GM19099 (cell line): ENCODE measurements around the gene ZNF683.

Experiments
- POLR2A ChIP-seq: IDR thresholded peaks from 3 replicates; pipeline ENCODE4 v1.6.1; 2011; ENCODE audit warnings: low read depth; ENCODE audit not compliant: insufficient read length; ENCODE audit errors: extremely low read depth

ZNF683 gene

DNA sequence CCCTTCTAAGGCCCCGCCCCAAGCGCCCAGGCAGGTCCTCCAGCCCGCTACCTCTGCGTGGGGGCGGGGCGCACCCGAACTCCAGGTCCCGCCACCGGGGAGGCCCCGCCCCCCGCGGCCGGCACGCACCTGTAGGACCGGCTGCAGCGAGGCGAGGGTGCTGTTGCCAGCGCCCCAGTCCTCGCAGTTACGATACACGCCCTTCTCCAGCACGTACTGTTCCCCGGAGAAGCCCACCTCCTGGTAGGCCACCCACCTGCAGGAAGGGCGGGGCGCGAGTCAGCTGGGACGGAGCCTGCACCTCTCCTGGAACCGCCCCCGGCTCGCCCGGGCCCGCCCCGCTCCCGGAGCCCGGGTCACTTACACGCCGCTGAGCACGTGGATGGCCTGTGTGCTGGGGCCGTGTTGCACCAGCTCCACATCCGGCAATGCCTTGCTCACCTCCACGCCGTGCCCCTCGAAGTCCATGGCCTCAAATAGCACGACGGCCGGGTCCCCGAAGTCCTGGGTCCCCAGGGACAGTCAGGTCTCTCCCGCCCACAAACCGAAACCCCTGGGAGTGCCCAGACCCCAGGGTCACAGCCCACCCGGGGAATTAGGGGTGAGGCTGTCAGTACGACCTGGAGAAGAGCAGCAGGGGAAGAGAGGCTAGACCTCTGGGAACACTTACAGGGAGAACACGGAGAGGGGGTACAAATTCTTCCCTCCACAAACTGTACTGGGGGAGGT lies 35.9 kb downstream of the ZNF683 start:
- TF ChIP-seq POLR2A, result no peak

DNA sequence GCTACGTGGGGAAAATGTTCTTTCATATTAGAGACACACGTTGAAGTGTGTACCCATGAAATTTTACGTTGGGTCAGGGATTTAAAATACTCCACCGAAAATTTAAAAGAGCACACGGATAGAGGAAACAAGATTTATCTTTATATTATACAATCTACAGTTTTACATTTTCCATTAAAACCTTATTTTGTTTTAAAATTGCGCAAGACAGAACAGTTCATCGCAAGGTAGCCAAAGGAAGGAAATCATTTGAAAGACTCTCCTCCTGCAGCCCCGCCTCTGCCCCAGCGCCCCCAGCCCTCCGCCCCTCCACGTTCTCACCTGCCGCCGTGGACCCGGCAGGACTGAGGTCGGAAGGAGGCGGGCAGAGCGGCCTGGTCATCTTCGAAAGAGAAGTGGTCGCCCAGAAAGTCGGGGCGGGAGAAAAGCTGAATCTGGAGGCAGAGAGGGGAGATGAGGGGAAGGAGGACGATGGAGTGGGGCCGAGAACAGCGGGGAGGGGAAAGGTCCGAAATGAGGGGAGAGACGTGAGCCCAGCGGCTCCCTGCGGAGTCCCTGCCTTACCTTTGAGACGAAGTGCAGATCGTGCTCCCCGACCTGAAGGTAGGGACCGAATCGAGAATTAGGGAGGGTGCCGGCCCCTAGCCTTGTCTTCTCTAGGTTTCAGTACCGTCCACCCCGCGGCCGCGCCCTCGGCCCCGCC lies 36.6 kb downstream of the ZNF683 start:
- TF ChIP-seq POLR2A, result no peak

DNA sequence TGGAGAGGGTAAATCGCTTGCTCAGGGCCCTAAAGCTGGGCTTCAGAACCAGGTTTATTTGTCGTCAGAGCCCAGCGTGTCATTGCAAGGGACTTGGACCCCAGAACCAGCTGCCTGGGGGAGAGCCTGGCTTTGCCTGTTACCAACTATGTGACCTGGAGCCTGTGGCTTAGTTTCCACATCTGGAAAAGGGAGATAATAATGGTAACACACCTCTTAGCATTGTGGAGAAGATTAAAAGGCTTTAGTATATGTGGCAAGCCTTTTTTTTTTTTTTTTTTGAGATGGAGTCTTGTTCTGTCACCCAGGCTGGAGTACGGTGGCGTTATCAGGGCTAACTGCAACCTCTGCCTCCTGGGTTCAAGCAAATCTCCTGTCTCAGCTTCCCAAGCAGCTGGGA lies 42.3 kb downstream of the ZNF683 start:
- no peak for TF ChIP-seq POLR2A

DNA sequence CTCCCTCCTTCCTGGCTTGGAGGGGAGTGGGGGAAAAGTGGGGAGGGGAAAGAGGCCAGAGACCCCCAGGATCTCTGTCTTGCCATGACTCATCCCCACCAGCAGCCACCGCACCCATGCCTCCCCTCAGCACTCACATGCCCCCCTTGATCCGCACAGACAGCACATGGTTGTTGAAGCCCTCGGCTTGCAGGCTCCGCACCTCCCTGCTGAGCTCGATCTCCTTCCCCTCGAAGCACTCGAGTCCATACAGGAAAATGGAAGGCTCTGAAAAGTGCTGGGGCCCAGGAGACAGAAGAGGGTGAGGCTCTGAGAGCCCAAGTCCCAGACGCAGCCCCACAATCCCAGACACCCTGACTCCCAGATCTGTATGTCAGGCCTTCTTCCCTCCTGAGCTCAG lies 44.0 kb downstream of the ZNF683 start:
- TF ChIP-seq POLR2A, result no peak

DNA sequence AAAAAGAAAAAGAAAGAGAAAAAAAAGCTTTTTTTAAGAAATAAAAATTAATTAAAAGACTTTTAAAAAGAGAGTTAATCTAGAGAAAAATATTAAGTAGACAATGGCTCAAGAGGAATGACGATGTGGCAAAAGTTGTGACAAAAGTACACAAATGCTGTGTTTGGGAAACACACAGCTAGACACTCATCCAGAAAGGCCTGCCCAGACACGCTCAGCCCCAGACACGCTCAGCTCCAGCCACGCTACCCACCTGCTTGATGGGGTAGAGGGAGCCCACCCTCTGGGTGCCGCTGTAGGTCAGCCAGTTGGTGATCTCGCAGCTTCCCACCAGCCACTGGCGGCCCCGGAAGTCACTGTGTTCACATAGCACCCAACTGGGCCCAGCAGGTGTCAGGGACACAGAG lies 44.6 kb downstream of the ZNF683 start:
- TF ChIP-seq POLR2A, result no peak

DNA sequence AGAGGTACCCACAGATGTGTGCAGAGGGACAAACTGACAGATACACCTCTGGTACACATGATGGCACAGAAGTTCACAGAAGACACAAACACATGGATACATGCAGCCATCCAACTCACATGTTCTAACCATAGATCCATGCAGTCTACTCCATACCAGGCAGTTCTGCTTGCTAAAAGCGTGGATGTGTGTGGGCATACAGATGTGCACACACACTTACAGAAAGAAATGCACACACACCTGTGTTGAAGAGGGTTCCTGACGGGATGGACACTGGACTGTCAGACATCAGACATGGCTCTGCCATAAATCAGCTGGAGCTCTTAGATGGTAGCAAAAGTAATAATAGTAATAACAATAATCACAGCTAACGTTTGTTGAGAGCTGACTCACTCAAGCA lies 48.0 kb downstream of the ZNF683 start:
- TF ChIP-seq POLR2A, result peak; percentile 31

DNA sequence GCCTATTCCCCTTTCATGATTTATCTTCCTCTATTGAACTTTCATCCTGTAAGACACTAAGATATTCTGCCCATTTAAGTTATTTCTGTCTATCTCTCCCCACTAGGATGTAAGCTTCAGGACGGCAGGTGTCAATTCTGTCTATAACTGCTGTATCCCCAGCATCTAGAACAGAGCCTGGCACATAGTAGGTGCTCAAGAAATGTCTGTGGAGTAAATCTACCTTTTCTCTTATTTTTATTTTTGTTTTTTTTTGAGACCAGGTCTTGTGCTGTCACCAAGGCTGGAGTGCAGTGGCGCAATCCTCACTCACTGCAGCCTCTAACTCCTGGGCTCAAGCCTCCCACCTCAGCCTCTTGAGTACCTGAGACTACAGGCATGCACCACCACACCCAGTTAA lies 49.2 kb downstream of the ZNF683 start:
- no peak for TF ChIP-seq POLR2A

DNA sequence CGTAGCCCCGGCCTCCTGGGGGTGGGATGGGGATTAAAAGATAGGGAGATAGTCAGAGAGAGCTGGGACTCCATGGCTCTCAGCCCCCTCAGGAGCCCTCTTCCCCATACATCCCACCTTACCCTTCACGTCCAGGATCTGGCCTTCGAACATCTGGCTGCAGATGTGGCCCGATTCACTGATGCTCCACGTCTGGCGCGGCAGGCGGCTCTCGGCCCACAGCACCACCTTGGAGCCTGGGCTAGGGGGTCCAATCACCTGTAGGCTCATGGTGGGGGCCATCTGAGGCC lies 50.6 kb downstream of the ZNF683 start:
- TF ChIP-seq POLR2A, result peak; percentile 15

DNA sequence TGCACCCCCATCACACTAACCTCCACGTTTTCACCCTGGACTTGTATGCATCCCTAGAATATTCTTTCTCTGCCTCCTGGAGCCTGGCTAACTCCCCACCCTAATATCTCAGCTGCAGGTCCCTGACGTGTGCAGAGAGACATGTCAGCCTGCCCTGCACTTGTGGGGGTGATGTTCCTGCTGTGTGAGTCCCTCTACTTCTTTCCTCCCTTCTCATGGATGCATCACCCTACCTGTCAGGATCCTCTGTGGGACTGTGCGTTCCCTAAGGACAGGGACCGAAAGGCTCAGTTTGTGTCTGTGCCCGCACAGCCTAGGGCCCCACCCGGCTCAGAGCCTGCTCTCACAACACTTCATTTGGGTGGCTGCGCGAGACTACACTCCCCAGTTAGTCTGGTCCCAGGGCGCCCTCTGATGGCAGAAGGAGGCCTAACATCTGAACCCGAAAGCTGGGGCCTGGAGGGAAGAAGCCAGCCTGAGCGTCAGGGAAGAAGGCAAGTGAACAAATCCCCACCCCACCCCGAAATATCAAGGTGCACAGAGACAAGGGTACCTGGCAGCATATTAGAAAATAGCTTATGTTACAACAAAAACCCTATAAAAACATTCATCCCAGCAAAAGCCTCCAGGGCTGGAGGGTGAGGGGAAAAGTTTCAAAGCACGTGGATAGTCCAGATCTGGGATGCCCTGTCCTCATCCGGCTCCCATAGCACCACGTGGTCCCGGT lies 51.1 kb downstream of the ZNF683 start:
- TF ChIP-seq POLR2A, result peak; percentile 49

DNA sequence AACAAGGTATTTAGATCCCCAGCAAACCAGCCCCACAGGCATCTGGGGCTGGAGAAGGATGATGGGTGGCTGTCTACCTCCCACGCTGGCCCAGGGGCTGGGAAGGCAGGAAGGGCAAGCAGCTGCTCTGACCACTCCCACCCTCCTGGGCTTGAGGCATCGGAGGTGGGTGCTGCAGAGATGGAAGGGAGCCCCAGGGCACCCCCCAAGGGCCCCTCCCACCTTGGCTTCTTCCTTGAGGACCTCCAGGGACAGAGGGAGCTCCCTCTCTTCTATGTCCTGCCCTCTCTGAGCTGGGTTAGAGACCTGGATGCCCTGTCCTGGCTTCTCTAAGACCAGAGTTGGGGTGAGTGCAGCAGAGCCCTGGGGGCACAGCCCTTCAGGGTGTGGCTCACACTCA lies 51.7 kb downstream of the ZNF683 start:
- no peak for TF ChIP-seq POLR2A

DNA sequence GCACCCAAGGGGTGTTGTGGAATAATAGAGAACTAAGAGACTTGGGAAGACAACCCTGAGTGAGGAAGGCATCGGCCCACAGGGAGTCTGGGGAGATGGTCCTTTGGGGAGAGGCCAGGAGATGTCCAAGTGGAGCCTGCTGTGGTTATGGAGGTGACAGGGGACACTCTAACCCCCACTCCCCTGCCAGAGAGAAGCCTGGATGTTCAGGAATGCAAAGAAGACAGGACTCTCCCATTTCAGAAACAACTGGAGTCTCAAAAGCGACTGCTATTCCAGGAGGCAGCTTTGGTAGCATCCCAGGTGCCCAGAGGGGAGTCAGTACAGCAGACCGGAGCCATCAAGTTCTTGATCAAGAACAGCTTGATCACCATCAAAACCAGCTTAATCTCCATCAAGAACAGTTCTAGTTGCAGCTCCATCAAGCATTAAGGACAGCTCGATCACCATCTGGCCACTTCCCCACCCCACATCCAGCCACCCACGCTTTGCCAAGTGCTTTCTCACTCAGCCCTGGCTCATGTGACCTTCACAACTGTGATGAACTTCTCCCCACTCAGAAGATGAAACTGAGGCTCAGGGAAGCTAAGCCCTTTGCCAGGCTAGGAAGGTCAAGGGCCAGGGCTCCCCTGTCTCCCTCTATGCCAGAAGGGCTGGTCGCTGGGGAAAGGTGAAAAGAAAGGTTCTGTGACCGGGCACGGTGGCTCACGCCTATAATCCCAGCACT lies 54.0 kb downstream of the ZNF683 start:
- peak; percentile 25 for TF ChIP-seq POLR2A

DNA sequence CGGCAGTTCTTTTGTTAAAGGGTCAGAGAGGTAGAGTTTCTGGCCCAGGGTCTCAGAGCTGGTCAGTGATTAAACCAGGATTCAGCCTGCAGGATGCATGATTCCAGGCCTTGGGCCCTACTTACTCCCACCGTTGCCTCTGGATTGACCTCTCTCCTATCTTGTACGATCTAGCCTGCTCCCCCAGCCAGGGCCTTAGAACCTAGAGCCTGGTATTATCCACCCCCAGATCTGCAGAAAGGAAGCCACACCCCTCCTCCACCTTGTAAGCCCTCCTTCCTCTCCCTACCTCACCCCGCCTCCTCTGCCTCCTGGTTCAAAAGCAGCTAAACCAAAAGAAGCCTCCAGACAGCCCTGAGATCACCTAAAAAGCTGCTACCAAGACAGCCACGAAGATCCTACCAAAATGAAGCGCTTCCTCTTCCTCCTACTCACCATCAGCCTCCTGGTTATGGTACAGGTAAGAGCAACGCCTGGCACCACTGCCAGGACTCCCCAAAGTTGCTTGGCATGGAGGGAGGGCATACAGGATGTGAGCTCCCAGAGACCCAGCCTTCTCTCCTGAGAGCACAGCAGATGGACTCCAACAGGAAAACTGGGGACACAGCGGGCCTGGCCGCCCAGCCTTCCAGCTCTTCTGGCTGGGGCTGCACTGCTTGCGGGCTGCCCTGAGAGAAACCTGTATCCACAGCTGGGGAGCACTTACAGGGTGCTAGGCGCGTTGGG lies 54.8 kb downstream of the ZNF683 start, which contains the start of gene CD52:
Gene CD52 (plus strand): TSS at position 347 of the 726 bp plus-strand sequence. CDS start 60 bp downstream, at position 407.
- TF ChIP-seq POLR2A, result peak; percentile 91

DNA sequence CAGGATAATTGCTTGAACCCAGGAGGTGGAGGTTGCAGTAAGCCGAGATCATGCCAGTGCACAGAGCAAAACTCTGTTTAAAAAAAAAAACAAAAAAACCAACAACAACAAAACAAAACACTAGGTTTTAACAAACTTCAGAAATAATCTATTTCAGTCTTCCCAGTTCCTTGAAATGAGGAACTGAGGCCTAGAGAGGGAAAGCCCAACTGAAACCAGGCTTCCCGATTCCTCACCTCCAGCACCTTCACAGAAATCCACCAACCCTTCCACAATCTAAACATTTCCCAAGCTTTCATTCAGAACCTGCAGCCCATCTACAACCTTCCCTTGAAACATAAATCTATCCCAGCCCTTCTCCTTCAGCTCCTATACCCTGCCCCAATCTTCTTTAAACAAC lies 55.4 kb downstream of the ZNF683 start:
- no peak for TF ChIP-seq POLR2A

DNA sequence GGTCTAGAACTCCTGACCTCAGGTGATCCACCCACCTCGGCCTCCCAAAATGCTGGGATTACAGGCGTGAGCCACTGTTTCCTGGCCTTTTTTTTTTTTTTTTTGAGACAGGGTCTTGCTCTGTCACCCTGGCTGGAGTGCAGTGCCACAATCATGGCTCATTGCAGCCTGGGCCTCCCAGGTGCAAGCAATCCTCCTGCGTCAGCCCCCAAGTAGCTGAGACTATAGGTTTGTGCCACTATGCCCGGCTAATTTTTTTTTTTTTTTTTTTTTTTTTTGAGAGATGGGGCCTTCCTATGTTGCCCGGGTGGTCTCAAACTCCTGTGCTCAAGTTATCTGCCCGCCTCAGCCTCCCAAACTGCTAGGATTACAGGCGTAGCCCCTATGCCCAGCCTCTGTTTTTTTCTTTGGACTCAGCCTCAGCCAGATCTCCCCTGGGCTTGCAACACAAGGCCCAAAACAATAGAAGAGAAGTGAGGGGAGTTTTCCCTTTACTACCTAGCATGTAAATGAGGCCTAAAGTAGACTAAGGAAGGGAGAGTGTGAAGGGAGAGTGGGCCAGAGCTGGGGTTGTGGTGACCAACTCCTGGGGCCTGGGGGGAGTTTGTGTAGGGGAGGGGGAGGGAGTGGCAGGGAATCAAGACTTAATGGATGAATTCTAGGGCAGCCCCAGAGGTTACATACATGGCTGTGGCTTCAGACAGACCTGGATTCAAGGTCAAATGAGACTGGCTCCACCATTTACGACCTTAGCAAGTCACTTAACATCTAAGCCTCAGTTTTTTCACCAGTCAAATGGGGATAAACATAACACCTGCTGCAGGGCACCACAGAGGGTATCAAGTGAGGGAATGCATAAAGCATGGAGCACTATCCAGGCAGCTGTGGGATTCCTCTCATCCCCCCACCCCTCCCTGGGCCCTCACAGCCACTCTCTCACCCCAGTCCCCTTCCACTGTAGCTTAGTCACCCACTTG lies 56.4 kb downstream of the ZNF683 start:
- no peak for TF ChIP-seq POLR2A

DNA sequence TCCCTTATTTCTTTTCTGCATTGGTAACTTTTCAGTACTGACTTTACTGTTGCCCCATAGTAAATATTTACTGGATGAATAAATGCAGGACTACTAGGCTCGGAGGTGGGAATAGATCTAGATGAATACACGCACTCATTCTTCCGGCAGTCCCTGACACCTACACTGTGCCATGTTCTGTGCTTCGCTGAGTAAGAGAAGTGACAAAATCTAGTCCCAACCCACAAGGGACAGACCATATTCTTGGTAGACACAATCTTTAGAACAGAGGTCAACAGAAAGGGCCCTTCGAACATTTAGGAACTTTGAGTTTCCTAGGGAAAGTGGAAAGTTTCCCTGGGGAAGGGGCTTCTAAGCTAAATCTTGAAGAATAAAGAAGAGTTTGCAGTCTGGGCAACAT lies 58.0 kb downstream of the ZNF683 start:
- TF ChIP-seq POLR2A, result no peak
